NCI-H2196 (cell line): ENCODE results near the gene PSMB7.
"Not testable (repeated sequence)": the region's sequence is repeated elsewhere in the genome, so short reads cannot be mapped to it uniquely, and the experiment has no call there.

Source experiments
- DNase-seq: peaks from one replicate; lab custom pipeline; 2025; ENCODE audit not compliant: unreplicated experiment; lab: John Stamatoyannopoulos, UW

PSMB7 gene

DNA sequence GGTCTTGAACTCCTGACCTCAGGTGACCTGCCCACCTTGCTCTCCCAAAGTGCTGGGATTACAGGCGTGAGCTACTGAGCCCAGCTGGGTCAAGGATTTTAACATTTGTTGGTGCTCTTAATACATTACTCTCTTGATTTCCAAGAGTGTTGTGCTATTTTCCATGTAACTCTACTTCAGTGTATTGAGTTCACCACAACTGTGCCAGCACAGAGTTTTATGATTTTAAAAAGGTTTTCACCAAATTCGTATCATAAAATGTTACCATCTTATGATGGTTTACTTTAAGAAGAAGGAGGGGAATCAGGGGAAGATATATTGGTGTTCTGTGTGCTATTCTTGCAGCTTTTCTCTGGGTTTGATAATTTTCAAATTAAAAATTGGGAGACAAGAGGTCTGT is 28.4 kb upstream of the PSMB7 start:
- no peak for DNase-seq

DNA sequence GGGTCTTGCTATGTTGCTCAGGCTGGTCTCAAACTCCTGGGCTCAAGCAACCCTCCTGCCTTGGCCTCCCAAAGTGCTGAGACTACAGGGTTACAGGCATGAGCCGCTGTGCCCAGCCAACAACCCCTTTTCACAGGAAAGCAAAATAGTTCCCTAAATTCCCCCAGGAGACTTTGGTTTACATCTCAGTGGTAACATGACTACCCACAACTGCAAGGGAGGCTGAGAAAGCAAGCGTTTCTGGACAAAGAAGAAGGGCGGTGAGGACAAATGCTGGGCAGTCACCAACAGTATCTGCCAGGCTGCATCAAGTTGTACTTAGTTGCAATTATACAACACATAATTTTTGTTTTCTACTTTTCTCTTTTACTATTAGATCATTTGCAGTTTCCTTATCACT is 27.6 kb upstream of the PSMB7 start:
- DNase-seq: no peak

DNA sequence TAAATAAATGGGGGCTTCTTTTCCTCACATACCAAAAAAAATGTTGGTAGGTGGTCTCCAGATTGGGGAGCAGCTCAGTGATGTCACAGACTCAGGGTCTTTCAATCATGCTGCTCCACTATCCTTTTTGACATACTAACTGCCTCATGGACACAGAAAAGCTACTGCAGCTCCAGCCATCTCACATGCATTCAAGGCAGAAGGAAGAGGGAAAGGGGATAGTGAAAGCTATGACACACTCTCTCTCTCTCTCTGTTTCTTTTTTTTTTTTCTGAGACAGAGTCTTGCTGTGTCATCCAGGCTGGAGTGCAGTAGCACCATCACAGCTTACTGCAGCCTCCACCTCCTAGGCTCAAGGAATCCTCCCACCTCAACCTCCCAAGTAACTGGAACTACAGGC is 27.1 kb upstream of the PSMB7 start:
- no peak for DNase-seq

DNA sequence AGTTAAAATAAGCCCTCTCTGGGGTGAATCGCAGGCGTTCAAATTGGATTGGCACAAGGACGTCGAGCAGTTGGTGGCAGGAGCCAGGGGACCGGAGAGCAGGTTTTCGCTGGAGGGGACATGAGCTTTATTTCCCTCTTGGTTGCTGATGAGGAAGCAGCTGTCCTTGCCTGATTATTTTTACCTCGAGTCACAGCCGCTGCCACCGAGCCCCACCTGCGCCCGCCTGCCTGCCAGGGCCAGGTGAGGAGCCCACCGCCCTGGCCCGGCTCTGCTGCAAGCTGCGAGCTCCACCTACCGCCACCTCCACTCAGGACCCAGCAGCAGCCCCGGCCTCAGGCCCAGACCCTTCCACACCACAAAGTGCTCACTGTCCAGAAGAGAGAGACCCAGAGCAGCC is 26.0 kb upstream of the PSMB7 start:
- no peak for DNase-seq

DNA sequence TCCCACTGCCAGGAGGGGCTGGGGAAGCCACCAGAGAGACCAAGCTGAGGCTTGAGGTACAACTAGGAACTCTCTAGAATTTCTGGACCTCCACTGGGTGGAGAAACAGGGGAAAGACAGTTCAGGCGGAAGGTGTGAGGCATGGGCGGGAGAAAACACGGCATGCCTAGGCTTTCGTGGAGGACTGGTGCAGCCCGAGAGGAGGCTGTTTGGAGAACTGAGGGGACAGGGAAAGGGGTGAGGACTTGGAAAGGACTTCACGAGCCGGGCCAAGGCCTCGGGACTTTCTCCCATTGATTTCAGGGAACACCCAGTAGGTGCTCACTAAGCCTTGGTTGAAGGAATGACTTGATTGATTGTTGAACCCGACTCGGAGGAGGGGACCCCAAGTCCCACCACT is 25.5 kb upstream of the PSMB7 start:
- DNase-seq: no peak

DNA sequence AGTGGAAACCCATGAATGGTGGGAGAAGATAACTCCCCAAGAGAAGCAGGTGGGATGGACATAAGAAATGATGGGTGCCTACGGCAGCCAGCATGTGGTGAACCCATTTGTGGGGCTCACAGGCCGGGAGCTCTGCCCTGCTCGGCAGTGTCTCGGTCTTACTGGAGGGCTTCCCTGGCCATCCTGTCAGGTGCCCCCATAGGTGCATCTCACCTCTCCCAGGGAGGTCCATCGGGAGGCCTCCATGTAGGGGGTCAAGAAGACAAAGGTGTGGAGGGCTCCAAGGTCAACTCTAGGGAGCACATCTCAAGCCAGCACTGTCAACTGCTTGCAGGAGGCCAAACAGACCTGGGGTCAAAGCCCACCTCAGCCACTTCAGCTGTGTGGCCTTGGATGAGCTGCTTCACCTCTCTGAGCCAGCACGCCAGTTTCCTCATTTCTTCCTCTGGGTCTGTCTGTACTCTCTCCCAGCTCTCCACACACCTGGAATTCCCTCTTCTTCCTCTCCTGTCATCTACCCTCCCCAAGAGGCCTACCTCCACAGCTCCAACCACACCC is 24.5 kb upstream of the PSMB7 start:
- DNase-seq: no peak

DNA sequence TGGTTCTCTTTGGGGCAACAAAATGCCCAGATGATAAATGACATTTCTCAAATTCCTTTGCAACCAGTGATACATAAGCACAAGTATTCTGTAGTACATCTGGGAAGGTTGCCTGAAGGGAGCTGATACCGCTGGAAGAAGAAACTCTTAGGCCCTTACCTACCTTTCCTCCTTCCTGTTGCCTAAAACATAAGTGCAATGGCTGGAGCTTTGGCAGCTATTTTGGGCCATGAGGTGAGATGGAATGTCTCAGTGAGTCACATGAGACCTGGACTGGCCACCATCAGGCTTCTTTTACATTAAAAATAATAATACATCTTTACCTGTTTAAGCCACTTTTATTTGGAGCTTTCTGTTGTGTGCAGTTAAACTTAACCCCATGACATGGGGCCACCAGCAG is 23.8 kb upstream of the PSMB7 start:
- no peak for DNase-seq

DNA sequence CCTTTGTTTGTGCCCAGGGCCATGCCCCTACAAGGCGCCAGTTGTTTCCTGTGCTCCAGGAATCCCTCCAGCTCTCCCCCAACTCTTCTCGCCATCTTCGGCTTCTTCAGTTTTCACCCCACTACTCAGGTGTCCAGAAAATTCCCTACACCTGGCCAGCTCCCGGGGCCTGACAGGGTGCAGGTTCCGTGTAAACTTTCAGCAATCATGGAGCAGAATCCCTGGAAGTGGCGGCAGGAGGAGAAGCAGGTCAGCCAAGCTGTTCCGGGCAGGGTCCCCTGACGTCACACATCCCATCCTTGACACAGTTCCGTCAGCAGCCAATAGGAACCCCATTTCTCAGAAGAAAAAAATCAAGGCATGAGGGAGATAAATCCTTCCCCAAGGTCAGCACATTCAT is 22.8 kb upstream of the PSMB7 start:
- no peak for DNase-seq

DNA sequence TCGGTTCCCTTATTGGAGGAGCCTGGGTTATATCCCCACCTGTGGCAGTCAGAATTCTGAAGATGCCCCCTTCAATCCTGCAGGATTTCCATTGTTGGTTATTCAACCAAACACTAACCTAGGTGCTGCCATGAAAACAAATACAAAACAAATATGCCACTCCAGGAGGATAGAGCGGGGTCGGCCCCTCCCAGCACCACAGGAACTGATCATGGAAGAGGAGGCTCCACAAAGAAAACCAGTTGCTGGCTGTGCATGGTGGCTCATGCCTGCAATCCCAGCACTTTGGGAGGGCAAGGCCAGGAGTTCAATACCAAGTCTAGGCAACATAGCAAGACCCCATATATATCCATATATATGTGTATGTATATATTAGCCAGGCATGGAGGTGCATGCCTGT is 21.8 kb upstream of the PSMB7 start:
- no peak for DNase-seq

DNA sequence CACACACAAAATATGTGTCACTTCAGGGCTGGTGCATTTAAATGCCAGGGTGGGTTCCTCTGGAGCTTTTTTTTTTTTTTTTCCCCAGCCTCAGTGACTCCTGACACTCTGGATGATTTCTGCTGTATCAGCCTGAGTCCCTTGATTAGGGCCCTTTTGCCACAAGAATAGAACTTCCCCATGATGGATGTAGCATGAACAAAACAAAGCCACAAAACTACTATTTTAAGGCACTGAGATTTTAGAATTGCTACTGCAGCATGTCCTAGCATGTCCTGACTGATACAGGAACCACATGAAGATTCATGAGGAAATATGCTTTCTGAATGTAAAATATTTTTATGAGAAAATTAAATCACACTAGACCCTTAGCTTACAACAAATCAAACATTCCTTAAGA is 21.1 kb upstream of the PSMB7 start:
- DNase-seq: no peak

DNA sequence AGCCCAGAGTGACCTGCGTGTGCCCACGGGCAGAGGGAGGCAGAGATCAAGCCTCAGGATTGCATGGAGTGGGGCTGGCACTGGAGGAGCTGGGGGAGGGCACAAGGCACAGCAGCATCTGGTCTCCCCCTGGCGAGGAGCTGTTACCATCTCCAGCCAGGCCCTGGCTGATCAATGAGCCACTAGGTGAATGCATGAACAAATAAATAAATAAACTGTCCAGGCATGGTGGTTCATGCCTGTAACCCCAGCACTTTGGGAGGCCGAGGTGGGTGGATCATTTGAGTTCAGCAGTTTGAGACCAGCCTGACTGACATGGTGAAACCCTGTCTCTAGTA is 14.3 kb upstream of the PSMB7 start:
- no peak for DNase-seq

DNA sequence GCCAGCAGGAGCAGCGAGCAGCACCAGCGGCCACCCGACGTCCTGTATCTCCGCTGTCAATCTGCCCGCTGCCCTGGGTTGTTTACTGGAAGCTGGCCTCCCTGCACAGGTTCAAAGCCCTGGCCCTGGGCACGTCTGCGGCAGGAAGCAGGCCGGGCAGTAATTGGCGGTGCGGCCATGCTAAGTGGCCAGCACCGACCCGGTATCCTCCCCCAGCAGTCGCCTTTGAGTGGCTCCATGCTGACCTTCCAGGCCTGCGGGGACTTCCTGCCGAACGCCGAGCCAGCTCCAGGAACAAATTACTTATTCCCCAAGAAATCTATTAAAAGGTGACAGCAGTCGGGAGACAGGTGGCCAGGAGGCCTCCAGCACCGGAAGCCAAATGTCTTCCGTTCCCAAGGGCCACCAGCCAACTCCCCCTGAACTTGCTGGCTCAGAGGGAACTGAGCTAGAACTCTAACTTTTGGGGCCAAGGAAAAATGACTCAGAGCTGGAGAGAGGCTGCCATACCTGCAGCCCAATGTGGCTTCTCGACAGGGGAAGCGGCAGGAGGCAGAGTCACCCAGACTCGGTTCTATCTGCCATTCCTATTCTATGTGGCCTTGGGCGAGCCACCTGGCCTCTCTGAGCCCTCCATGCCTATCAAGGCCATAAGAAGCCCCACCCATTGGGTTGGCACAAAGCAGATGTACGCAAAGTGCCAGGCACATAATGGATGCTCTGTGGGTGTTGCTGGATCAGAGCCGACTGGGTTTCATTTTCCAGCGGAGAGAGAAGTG is 13.7 kb upstream of the PSMB7 start:
- DNase-seq: peak; percentile 37

DNA sequence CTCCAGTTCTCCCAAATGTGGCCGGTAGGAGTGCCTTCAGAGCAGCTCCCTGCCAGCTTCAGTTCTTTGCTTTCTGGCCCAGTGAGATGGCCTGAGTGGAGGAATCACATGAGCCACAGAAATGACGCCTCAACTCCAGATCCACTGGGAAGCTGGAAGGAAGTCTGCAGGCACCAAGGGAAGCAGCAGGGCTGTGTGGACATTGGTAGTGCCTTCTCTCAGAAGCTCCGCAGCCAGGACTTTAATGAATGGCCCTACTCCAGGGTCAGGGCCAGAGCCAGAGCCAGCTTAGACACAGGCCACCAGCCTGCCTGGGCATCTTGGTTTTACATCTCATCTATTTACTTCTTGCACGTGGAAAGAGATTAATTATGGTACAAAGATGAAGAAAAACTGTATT is 12.0 kb upstream of the PSMB7 start:
- no peak for DNase-seq

DNA sequence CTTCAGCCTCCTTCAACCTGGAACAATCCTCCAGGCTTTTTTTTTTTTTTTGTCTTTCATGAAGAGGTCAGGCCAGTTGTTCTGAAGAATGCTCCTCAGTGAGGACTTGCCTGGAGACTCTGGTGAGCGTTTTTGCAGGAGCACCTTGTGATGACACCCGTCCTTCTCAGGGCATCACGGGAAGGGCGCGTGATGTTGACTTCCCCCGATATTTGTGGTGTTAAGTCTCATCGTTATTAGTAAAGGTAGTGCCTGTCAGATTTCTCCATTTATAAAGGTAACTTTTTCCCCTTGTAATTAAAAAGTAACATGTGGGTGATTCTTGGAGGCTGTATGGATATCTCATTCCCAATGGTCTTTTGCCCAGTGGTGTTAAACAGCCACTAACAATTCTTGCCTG is 11.1 kb upstream of the PSMB7 start:
- no peak for DNase-seq

DNA sequence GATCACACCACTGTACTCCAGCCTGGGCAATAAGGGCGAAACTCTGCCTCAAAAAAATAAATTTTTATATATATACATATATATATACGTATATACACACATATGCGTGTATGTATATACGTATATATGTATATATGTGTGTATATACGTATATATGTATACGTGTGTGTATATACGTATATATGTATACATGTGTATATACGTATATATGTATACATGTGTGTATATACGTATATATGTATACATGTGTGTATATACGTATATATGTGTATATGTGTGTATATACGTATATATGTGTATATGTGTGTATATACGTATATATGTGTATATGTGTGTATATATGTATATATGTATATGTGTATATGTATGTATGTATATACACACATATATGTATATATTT is 10.5 kb upstream of the PSMB7 start:
- DNase-seq: not testable (repeated sequence)

DNA sequence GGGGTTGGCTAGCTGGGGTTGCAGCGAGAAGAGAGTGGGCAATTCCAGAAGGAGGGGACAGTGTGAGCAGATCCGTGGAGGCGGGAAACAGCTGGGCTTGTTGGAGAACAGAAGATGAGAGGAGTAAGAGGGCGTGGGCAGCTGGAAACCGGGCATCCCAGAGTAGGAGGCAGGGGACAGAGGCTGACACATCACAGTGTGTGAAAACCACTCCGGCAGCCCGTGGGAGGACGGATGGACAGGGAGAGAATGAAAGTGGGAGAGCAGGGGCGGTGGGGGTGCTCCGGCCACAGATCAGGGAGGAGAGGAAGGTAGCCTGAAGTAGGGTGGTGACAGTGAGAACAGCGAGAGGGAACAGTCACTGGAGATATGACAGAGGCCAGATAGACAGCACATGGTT is 8.3 kb upstream of the PSMB7 start:
- DNase-seq: no peak

DNA sequence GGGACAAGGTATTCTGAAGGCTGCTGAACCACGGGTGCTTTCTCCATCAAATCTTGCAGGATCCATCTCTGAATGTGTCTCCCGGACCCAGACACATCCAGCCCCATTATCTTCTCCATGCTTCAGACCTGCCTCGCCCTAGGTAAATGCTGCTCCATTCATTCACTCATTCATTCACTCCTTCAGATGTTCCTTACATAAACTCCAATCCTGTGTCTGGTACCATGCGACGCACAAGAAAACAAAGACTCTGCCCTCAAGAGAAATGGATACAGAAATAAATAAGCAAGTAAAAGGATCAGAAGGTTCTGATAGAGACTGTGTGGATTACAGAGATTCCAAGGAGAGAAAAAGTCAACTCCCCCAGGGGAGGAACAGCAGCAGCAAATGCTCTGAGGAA is 7.9 kb upstream of the PSMB7 start:
- no peak for DNase-seq

DNA sequence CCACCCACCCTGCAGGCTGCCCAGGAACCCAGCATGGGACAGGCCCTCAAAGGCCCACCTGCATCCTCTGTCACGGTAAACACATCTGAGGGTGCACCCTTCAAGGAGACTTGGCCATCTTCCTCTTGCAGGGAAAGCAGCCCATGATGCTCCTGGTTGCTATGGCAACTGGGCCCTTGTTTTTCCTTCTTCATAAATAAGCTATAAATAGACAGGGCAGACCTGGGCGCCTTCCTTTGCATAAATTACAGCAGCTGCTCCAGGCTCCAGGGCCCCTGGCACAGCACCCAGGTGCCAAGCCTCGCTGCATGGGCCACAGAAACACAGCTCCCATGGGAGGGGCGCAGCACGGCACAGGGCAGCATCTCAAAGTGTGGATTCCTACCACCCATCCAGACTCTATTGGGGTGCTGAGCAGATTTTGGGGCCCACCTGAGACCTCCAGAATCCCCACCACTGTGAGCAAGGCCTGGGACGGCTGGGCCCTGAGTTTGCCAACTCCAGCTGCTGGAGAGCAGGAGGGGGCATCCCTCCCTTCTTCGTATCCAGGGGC is 5.8 kb upstream of the PSMB7 start:
- peak; percentile 84 for DNase-seq

DNA sequence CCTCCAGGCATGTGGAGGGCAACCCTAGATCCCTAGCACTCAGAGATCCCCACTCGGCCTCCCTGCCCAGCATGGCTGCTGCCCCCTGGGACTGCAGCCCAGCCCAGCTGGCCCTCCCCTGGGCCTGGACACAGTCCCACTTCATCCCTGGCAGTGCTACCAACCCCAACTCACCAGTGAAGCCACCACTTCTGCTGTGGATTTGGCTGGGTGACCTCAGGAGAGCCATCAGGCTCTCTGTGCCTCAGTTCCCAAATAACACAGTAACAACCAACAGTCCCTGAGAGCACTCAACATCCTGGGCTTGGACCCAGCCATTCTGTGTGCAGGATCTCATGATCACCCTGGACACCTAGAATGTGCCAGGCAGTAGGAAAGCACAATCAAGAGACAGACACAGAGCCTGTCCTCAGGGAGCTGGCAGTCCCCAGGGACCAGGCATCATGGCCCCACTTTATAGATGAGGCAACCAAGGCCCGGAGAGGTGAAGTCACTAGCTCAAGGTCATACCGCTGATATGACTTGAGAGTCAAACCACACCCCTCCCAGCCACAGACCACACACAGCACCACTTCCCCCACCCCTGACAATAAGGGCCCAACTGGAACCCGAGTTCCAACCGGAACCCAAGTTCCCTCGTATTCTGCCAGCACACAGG is 4.7 kb upstream of the PSMB7 start:
- no peak for DNase-seq

DNA sequence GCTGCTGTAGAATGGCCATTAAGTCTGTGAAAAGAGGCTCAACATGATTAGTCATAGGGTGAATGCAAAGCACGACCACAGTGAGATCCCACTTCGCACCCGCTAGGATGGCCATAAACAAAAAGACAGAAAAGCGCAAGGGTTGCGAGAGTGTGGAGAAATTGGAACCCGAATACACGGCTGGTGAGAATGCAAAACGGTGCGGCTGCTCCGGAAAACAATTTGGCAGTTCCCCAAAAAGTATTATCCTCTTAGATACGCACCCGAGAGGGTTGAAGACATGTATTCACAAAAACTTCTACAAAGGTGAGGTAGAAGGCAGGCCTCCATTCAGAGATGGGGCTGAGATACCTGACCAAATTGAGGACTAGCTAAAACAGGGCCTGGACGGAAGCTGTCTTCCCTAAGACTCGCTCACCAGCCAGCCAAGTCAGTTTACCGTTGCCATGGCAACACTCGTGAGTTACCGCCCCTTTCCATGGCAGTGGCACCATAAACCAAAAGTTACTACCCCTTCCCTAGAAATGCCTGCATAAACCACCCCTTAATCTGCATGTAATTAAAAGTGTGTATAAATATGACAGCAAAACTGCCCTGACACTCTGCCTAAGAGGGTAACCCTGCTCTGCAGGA is 726 bp upstream of the PSMB7 start:
- DNase-seq: peak; percentile 14

DNA sequence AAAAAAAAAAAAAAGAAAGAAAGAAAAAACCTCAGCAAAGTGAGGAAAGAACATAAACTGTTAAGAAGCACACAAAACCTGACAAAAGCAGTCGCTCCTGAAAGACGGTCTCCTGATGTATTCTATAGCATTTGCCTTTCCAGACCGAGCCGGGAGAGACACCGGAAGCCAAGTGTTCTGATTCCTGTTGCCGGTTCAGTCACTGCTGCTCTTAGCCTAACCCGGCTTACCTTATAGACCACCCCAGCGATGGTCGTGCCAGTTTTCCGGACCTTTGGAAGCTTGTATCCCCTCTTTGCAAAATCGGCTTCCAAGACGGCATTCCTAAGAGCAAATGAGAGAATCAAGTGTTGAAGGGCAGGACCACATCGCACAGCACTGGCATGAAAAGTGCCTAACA is 630 bp downstream of the PSMB7 start:
- no peak for DNase-seq

DNA sequence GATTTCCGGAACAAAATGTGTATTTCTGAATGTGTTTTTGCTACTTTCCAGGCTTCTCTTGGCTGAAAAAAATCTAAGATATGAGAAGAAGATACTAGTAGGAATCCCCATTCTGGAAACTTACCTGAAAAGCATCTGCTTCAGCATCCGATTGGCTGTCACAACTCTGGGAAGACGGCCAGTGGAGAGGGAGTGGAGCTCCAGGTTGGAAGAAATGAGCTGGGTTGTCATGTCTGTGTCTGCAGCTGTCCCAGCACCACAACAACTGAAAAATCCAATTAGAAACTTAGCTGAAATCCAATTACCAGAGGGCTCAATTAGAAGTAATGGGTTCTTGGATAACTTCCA is 3.0 kb downstream of the PSMB7 start:
- DNase-seq: no peak
